Endodermal cell (in vitro differentiated cells): Measurements from ENCODE around the gene FIBCD1. TPM values are rescaled to one million over a fixed set of nuclear protein-coding genes. Genes with fewer than 3 reads are reported as not detected.

ENCODE experiments used
- DNase-seq: peaks from one replicate; pipeline ENCODE4 v3.0.0-alpha.2; 2017
- H3K27ac ChIP-seq: 2 replicates; pipeline ENCODE4 v1.5.1; 2013; ENCODE audit warnings: mild to moderate bottlenecking, low read depth, low read length, moderate library complexity
- H3K27me3 ChIP-seq: 2 replicates; pipeline ENCODE4 v1.6.1; 2013; ENCODE audit warnings: mild to moderate bottlenecking, low read length, moderate library complexity; ENCODE audit not compliant: insufficient read depth, control insufficient read depth, poor library complexity, severe bottlenecking
- H3K36me3 ChIP-seq: 2 replicates; pipeline ENCODE4 v1.7.0; 2013; ENCODE audit warnings: mild to moderate bottlenecking, low read length, moderate library complexity; ENCODE audit not compliant: control insufficient read depth, insufficient read depth
- H3K4me1 ChIP-seq: one replicate; pipeline ENCODE4 v1.7.0; 2013; ENCODE audit warnings: low read length; ENCODE audit not compliant: control insufficient read depth, insufficient read depth
- H3K4me3 ChIP-seq: 2 replicates; pipeline ENCODE4 v1.5.1; 2013; ENCODE audit warnings: mild to moderate bottlenecking, low read length, moderate library complexity
- H3K9ac ChIP-seq: 2 replicates; pipeline ENCODE4 v1.6.1; 2013; ENCODE audit warnings: mild to moderate bottlenecking, low read length, moderate library complexity; ENCODE audit not compliant: poor library complexity, severe bottlenecking; ENCODE audit errors: extremely low read depth
- H3K9me3 ChIP-seq: 2 replicates; pipeline ENCODE4 v1.6.1; 2013; ENCODE audit warnings: mild to moderate bottlenecking, low read length, moderate library complexity; ENCODE audit not compliant: control insufficient read depth
- H3K27ac Mint-ChIP-seq: 2 replicates; pipeline ENCODE4 v1.8.0; 2020; ENCODE audit warnings: mixed read lengths
- H3K27me3 Mint-ChIP-seq: 2 replicates; pipeline ENCODE4 v1.8.0; 2021; ENCODE audit warnings: mild to moderate bottlenecking, mixed read lengths; ENCODE audit not compliant: insufficient read depth
- H3K36me3 Mint-ChIP-seq: 2 replicates; pipeline ENCODE4 v1.8.0; 2020; ENCODE audit warnings: low read depth, mixed read lengths
- H3K4me1 Mint-ChIP-seq: 2 replicates; pipeline ENCODE4 v1.8.0; 2020; ENCODE audit warnings: mixed read lengths
- H3K4me3 Mint-ChIP-seq: 2 replicates; pipeline ENCODE4 v1.8.0; 2020; ENCODE audit warnings: mild to moderate bottlenecking, moderate library complexity, mixed read lengths
- H3K9me3 Mint-ChIP-seq: 2 replicates; pipeline ENCODE4 v1.8.0; 2020; ENCODE audit warnings: mild to moderate bottlenecking, mixed read lengths
- CTCF ChIP-seq: fragments of 200-600 bp; sonication (generic); conservative IDR thresholded peaks from 2 replicates; pipeline ENCODE4 v1.5.0; 2021; ENCODE audit warnings: antibody characterized with exemption, mild to moderate bottlenecking
- WGBS, 2 experiments: methylation state at CpG; one replicate each; pipeline versions ENCODE4 v1.1.5 to v1.1.7; 2013; ENCODE audit warnings: missing lambda C conversion rate in 2 of 2, mixed read lengths in 1 of 2; ENCODE audit not compliant: insufficient coverage in 1 of 2, insufficient read length in 1 of 2; 5-methylcytosine and 5-hydroxymethylcytosine counted together
- total RNA-seq, 2 donors: library from RNA; stranded (reverse); fragmentation: NEBNext Ultra II Directional in 1 of 2; extraction: Animal tissue kit (Norgen Biotek cat#: 25700) in 1 of 2; gene quantifications; 2 replicates in 1 of 2; 3 replicates in 1 of 2; pipeline ENCODE4 v1.2.1, GENCODE V29; 2021

Gene FIBCD1
- total RNA-seq, 2 donors from 2014 or later = 2.8 to 3.7 TPM

DNA sequence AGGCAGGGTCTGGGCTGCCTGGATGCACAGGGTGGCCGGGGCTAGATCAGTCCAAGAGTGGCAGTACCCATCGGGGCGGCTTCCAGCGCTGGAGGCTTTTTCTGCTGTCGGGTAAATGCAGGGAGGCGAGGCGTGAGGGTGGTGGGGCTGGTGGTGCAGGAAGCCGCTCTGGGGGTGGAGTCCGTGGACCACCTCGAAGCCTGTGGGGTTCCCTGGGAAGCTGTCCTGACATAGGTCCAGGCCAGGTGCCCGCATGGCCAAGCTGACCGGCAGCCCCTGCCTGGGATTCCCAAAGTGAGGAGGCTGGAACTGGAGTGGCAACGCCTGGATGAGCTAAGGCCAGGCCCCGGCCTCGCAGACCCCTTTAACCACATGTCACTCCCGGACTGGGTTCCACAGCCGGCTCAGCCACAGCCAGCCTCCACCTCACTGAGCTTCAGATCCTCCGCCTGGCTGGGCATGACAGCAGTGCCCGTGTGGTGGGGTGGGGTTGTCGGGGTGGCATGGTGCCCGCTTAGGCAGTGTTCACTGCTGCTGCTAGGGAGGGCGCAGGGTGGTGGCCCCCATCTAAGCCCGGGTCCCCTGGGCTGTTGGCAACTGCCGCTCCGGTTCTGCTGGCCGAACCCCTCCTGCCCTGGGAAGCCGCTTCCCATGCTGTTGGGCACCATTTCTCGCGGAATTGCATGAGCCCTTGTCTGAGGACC, 41.0 kb downstream of the FIBCD1 start:
- no peaks in the 10 kb centered on the region for H3K9me3 ChIP-seq
- no peak overlapping the region for H3K4me3 Mint-ChIP-seq
- no peaks in the 10 kb centered on the region for H3K36me3 ChIP-seq
- H3K36me3 Mint-ChIP-seq = no peaks in the 10 kb centered on the region
- H3K4me1 Mint-ChIP-seq = peaks cover 2% of the 10 kb centered on the region
- no peak overlapping the region for H3K4me3 ChIP-seq
- WGBS, 2 experiments = 92 to 93% methylated on average over 23 to 29 of the region's 29 CpGs
- H3K27me3 ChIP-seq = no peaks in the 10 kb centered on the region
- H3K9ac ChIP-seq = no peak overlapping the region
- H3K27ac Mint-ChIP-seq = no peak overlapping the region
- no peaks in the 10 kb centered on the region for H3K27me3 Mint-ChIP-seq
- DNase-seq = no peak
- H3K4me1 ChIP-seq = no peaks in the 10 kb centered on the region
- no peaks in the 10 kb centered on the region for H3K9me3 Mint-ChIP-seq
- TF ChIP-seq CTCF = no peak
- no peak overlapping the region for H3K27ac ChIP-seq

DNA sequence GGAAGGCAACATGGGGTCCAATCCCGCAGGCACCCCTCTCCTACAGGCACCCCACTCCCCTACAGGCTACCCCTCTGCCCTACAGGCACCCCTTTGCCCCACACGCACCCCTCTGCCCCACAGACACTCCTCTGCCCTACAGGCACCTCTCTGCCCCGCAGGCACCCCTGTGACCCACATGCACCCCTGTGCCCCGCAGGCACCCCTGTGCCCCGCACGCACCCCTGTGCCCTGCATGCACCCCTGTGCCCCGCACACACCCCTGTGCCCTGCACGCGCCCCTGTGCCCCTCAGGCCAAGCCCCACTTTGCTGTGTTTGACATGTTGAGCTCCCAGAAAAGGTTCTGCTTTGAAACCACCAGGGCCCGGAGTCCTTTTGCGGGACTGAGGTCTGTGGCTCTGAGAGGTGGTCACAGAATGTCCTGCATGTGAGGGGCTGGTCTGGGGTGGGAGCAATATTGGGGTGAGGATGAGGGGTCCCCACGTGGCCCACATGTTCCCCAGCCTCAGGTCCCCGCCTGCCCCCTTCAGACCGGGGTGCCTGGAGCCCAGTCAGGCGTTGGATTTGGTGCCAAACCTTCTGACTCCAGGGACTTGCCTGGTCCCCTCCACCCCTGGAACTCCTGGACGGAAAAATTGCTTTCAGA, 41.8 kb downstream of the FIBCD1 start:
- no peak for DNase-seq
- 91% methylated on average over 10 to 16 of the region's 16 CpGs for WGBS, 2 experiments
- H3K27ac Mint-ChIP-seq = no peak overlapping the region
- H3K4me3 Mint-ChIP-seq = no peak overlapping the region
- H3K4me3 ChIP-seq = no peak overlapping the region
- H3K27me3 Mint-ChIP-seq = no peaks in the 10 kb centered on the region
- H3K9me3 Mint-ChIP-seq = no peaks in the 10 kb centered on the region
- H3K36me3 ChIP-seq = no peaks in the 10 kb centered on the region
- H3K27ac ChIP-seq = no peak overlapping the region
- TF ChIP-seq CTCF = no peak
- H3K4me1 ChIP-seq = no peaks in the 10 kb centered on the region
- no peak overlapping the region for H3K9ac ChIP-seq
- H3K27me3 ChIP-seq = no peaks in the 10 kb centered on the region
- no peaks in the 10 kb centered on the region for H3K9me3 ChIP-seq
- peaks cover 2% of the 10 kb centered on the region for H3K4me1 Mint-ChIP-seq
- no peaks in the 10 kb centered on the region for H3K36me3 Mint-ChIP-seq

DNA sequence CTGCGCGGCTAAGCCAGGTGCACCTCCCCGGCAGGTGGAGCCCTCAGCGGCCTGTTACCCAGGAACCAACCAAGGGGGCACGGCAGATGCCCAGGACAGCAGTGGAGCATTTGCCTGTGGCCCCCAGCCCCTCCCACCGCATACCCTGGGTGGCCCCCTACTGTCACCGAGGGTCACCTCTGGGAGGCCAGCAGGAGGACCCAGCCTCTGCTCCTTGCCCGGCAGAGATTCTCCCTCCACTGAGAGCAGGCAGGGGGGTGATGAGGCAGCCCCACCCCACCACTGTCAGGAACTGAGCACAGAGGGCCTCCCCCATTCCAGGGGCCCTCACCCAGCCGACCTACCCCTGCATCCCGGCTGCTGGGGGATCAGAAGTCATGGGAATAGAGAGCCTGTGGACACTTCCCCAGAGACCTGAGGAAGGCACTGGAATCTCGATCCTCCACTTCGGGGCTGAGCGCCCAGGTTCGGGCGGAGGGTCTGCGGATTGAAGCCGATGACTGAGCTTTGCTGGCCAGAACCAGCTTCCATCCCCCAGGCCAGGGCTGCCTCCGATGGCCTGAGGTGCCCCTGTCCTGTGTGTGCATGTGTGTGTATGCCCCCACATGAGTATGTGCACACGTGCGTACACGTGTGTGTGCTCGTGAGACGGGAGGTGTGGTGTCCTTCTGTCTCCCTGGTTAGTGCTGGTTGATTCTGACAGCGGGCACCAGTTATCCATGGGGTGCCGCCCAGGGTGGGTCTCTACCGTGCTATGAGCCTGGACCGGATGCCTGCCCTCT, 42.6 kb downstream of the FIBCD1 start, which contains the start of gene QRFP:
Gene QRFP (minus strand): TSS at position 580 of the 782 bp plus-strand sequence. CDS start 2,974 bp downstream, outside the sequence.
- no peak for DNase-seq
- Histone ChIP-seq H3K9me3 (no peaks in the 10 kb centered on the region), H3K27ac (no peak within 1 kb of the TSS), H3K9ac (no peak within 1 kb of the TSS), H3K27me3 (no peaks in the 10 kb centered on the region), H3K4me3 (no peak within 1 kb of the TSS), H3K36me3 (no peaks in the 10 kb centered on the region), H3K4me1 (no peaks in the 10 kb centered on the region)
- H3K27ac Mint-ChIP-seq = peak within 1 kb of the TSS; percentile 8
- H3K4me3 Mint-ChIP-seq = no peak within 1 kb of the TSS
- TF ChIP-seq CTCF = no peak
- no peaks in the 10 kb centered on the region for H3K9me3 Mint-ChIP-seq
- H3K36me3 Mint-ChIP-seq = peaks cover 2% of the 10 kb centered on the region
- 91 to 93% methylated on average over 19 to 27 of the region's 27 CpGs for WGBS, 2 experiments
- H3K4me1 Mint-ChIP-seq = peaks cover 2% of the 10 kb centered on the region
- no peaks in the 10 kb centered on the region for H3K27me3 Mint-ChIP-seq
